GM19395 (cell line): ENCODE data around the gene LGALS9C.
"Not testable (repeated sequence)": the region's sequence is repeated elsewhere in the genome, so short reads cannot be mapped to it uniquely, and the experiment has no call there.

Experiments
- ATAC-seq: cut with Tn5 transposase; IDR thresholded peaks from one replicate; pipeline ENCODE4 v1.9.1; 2021; ENCODE audit warnings: mild to moderate bottlenecking, moderate library complexity; ENCODE audit not compliant: unreplicated experiment

The LGALS9C gene

GRCh38 chr17:18476508-18477308, at the start of gene LGALS9C:
TSS of gene LGALS9C (plus strand) at chr17:18476789. CDS start at chr17:18476855, 66 bp downstream.
- ATAC-seq, result peak; percentile 85

- ATAC-seq, result not testable (repeated sequence)
Measured at GRCh38 chr17:18432206-18432605, 44.4 kb upstream of the LGALS9C start.

- not testable (repeated sequence) for ATAC-seq
Measured at GRCh38 chr17:18439465-18439870, 37.1 kb upstream of the LGALS9C start.

- not testable (repeated sequence) for ATAC-seq
Measured at GRCh38 chr17:18442093-18442492, 34.5 kb upstream of the LGALS9C start.

- ATAC-seq, result not testable (repeated sequence)
Measured at GRCh38 chr17:18442532-18442931, 34.1 kb upstream of the LGALS9C start.

- ATAC-seq, result not testable (repeated sequence)
Measured at GRCh38 chr17:18447476-18448205, 28.9 kb upstream of the LGALS9C start.

GRCh38 chr17:18448311-18448710, 28.3 kb upstream of the LGALS9C start:
- ATAC-seq, result not testable (repeated sequence)

- not testable (repeated sequence) for ATAC-seq
Measured at GRCh38 chr17:18449833-18450232, 26.8 kb upstream of the LGALS9C start.

- not testable (repeated sequence) for ATAC-seq
Measured at GRCh38 chr17:18450998-18451397, 25.6 kb upstream of the LGALS9C start.

GRCh38 chr17:18451969-18452368, 24.6 kb upstream of the LGALS9C start:
- not testable (repeated sequence) for ATAC-seq

GRCh38 chr17:18459035-18459434, 17.6 kb upstream of the LGALS9C start:
- ATAC-seq, result not testable (repeated sequence)

- ATAC-seq, result not testable (repeated sequence)
Measured at GRCh38 chr17:18463831-18464502, 12.6 kb upstream of the LGALS9C start.

- not testable (repeated sequence) for ATAC-seq
Measured at GRCh38 chr17:18466250-18466983, 10.2 kb upstream of the LGALS9C start.

- not testable (repeated sequence) for ATAC-seq
Measured at GRCh38 chr17:18467001-18467400, 9.6 kb upstream of the LGALS9C start.

GRCh38 chr17:18468472-18469171, 8.0 kb upstream of the LGALS9C start:
- ATAC-seq, result not testable (repeated sequence)

- ATAC-seq, result not testable (repeated sequence)
Measured at GRCh38 chr17:18469837-18470236, 6.8 kb upstream of the LGALS9C start.

GRCh38 chr17:18470345-18470930, 6.2 kb upstream of the LGALS9C start:
- ATAC-seq, result not testable (repeated sequence)

GRCh38 chr17:18473967-18474366, 2.6 kb upstream of the LGALS9C start:
- ATAC-seq, result not testable (repeated sequence)

- ATAC-seq, result not testable (repeated sequence)
Measured at GRCh38 chr17:18474754-18475153, 1.8 kb upstream of the LGALS9C start.
